PC-3 (cell line): ENCODE results near the gene ZBTB43. TPM values are rescaled to one million over a fixed set of nuclear protein-coding genes. Genes with fewer than 3 reads are reported as not detected.

ENCODE experiments used
- ATAC-seq: fragments of 200-7000 bp; cut with Tn5 transposase; 2 replicates; pipeline ENCODE4 v1.9.1; 2020; ENCODE audit warnings: mild to moderate bottlenecking, moderate library complexity
- BruUV-seq: library from RNA; stranded (reverse); fragments of 400-500 nt; replicated peaks from 2 replicates; lab custom pipeline; 2021; lab: Mats Ljungman, UMichigan
- CTCF ChIA-PET: fragments of 300-600 bp; sonication (Branson Sonifier 250); formaldehyde crosslinking; loops from one replicate; lab custom pipeline; 2022; ENCODE audit warnings: antibody characterized with exemption; lab: Charles Lee
- POLR2A ChIA-PET: fragments of 300-600 bp; sonication (Branson Sonifier 250); formaldehyde crosslinking; loops from one replicate; lab custom pipeline; 2022; ENCODE audit warnings: antibody characterized with exemption; ENCODE audit not compliant: unreplicated experiment; lab: Charles Lee
- DNase-seq: peaks from one replicate; pipeline ENCODE4 v3.0.0-alpha.2; 2015
- H2AFZ ChIP-seq: fragments of 300-600 bp; sonication (generic); 2 replicates; pipeline ENCODE4 v1.6.0; 2016; ENCODE audit warnings: antibody characterized with exemption, low read length
- H3F3A ChIP-seq: fragments of 300-600 bp; sonication (generic); one replicate; pipeline ENCODE4 v1.6.0; 2017; ENCODE audit warnings: antibody characterized with exemption, low read length, control low read depth, mild to moderate bottlenecking; ENCODE audit not compliant: unreplicated experiment
- H3K27ac ChIP-seq: fragments of 300-600 bp; sonication (generic); 2 replicates; pipeline ENCODE4 v1.5.1; 2016; ENCODE audit warnings: mild to moderate bottlenecking, low read length
- H3K27me3 ChIP-seq: fragments of 300-600 bp; sonication (generic); 2 replicates; pipeline ENCODE4 v1.6.1; 2016; ENCODE audit warnings: low read length, mixed read lengths
- H3K36me3 ChIP-seq: fragments of 300-600 bp; sonication (generic); 2 replicates; pipeline ENCODE4 v1.6.1; 2016; ENCODE audit warnings: low read depth, mixed run types, low read length, mixed read lengths
- H3K4me1 ChIP-seq: fragments of 300-600 bp; sonication (generic); 2 replicates; pipeline ENCODE4 v1.5.1; 2016; ENCODE audit warnings: low read length; ENCODE audit not compliant: insufficient read depth
- H3K4me2 ChIP-seq: fragments of 300-600 bp; sonication (generic); 2 replicates; pipeline ENCODE4 v1.6.0; 2016; ENCODE audit warnings: low read length
- H3K4me3 ChIP-seq: fragments of 300-600 bp; sonication (generic); 2 replicates; pipeline ENCODE4 v1.5.1; 2016; ENCODE audit warnings: mild to moderate bottlenecking, low read length, mixed read lengths
- H3K79me2 ChIP-seq: fragments of 300-600 bp; sonication (generic); 2 replicates; pipeline ENCODE4 v1.6.1; 2017; ENCODE audit warnings: low read length, mixed read lengths
- H3K9ac ChIP-seq: fragments of 300-600 bp; sonication (generic); 2 replicates; pipeline ENCODE4 v1.6.0; 2016; ENCODE audit warnings: mild to moderate bottlenecking, low read length
- H3K9me2 ChIP-seq: fragments of 300-600 bp; sonication (generic); replicated peaks from 2 replicates; pipeline ENCODE4 v1.6.1; 2016; ENCODE audit warnings: mixed run types, low read length, mixed read lengths
- H3K9me3 ChIP-seq: fragments of 300-600 bp; sonication (generic); 2 replicates; pipeline ENCODE4 v1.6.1; 2016; ENCODE audit warnings: low read length, mixed read lengths
- H4K20me1 ChIP-seq: fragments of 300-600 bp; sonication (generic); 2 replicates; pipeline ENCODE4 v1.6.1; 2016; ENCODE audit warnings: low read length, mixed read lengths
- CTCF ChIP-seq: fragments of 300-600 bp; sonication (generic); conservative IDR thresholded peaks from 2 replicates; pipeline ENCODE4 v1.5.1; 2017; ENCODE audit warnings: antibody characterized with exemption, low read depth, mild to moderate bottlenecking, low read length
- EZH2 ChIP-seq: fragments of 300-600 bp; sonication (generic); IDR thresholded peaks from one replicate; pipeline ENCODE4 v1.6.1; 2017; ENCODE audit warnings: antibody characterized with exemption, mild to moderate bottlenecking, low read length; ENCODE audit not compliant: unreplicated experiment
- EZH2phosphoT487 ChIP-seq: fragments of 300-600 bp; sonication (generic); IDR thresholded peaks from 2 replicates; pipeline ENCODE4 v1.6.1; 2018; ENCODE audit warnings: mild to moderate bottlenecking, antibody characterized with exemption, low read length, borderline replicate concordance
- intact Hi-C: fragments of 100-400 bp; cut with micrococcal nuclease; formaldehyde crosslinking; loops from 2 replicates; pipeline ENCODE4 v1.9.0; 2023
- total RNA-seq: library from RNA; depleted of rRNA; stranded (reverse); fragments of >200 nt; gene quantifications from 2 replicates; pipeline ENCODE4 v1.2.3, GENCODE V29; 2014

The ZBTB43 gene
- total RNA-seq, 1 experiment from 2014 or later: 5.9 TPM

GRCh38 chr9:126791406-126792230 lies 13.2 kb upstream of the ZBTB43 start:
- ATAC-seq: peak; percentile 85

GRCh38 chr9:126793686-126794417 lies 11.0 kb upstream of the ZBTB43 start:
- no peaks in the 10 kb centered on the region for H3K36me3 ChIP-seq
- H3K79me2 ChIP-seq: no peaks in the 10 kb centered on the region
- TF ChIP-seq EZH2 (no peak), CTCF (no peak), EZH2phosphoT487 (no peak)
- BruUV-seq: no TSS peak
- no peak overlapping the region for H3K4me2 ChIP-seq
- peaks cover 11% of the 10 kb centered on the region for H3K4me1 ChIP-seq
- DNase-seq (no peak), ATAC-seq (no peak)
- intact Hi-C loops: no loop called here
- H3K9ac ChIP-seq: no peak overlapping the region
- POLR2A ChIA-PET: no interaction called here
- no peaks in the 10 kb centered on the region for H3K27me3 ChIP-seq
- no peak overlapping the region for H3K27ac ChIP-seq
- H3F3A ChIP-seq: no peaks in the 10 kb centered on the region
- H3K9me2 ChIP-seq: no peaks in the 10 kb centered on the region
- H2AFZ ChIP-seq: no peak overlapping the region
- no peaks in the 10 kb centered on the region for H3K9me3 ChIP-seq
- H3K4me3 ChIP-seq: no peak overlapping the region
- H4K20me1 ChIP-seq: no peaks in the 10 kb centered on the region
- CTCF ChIA-PET: no interaction called here

More at GRCh38 chr9:126791406-126792230, 13.2 kb upstream of the ZBTB43 start:
- Histone ChIP-seq H3K27ac (peak overlapping the region; percentile 88), H3F3A (no peaks in the 10 kb centered on the region), H3K4me1 (peaks cover 20% of the 10 kb centered on the region), H2AFZ (0 out of 2 replicates have a peak overlapping the region, but pooled peaks have one; percentile 34), H3K4me3 (no peak overlapping the region), H3K27me3 (no peaks in the 10 kb centered on the region), H3K79me2 (no peaks in the 10 kb centered on the region), H3K9me3 (no peaks in the 10 kb centered on the region), H4K20me1 (no peaks in the 10 kb centered on the region), H3K9me2 (no peaks in the 10 kb centered on the region), H3K4me2 (peak overlapping the region; percentile 54), H3K36me3 (no peaks in the 10 kb centered on the region), H3K9ac (peak overlapping the region; percentile 32; the same call in 1 of the 2 replicates)
- CTCF ChIA-PET: no interaction called here
- DNase-seq: peak; percentile 87
- no TSS peak for BruUV-seq
- POLR2A ChIA-PET: no interaction called here
- intact Hi-C loops: no loop called here
- TF ChIP-seq EZH2phosphoT487: no peak
- TF ChIP-seq CTCF: no peak
- TF ChIP-seq EZH2: no peak
